ENCODE data around the gene FZD10. TPM values are rescaled to one million over a fixed set of nuclear protein-coding genes. Genes with fewer than 3 reads are reported as not detected.

Gene FZD10
- polyA plus RNA-seq, 3 donors = not detected

GRCh38 chr12:130139567-130140421, 22.5 kb upstream of the FZD10 start:
- Histone ChIP-seq H3K9ac (ENCODE audit: insufficient read depth, low read length, poor library complexity, severe bottlenecking) (no peak overlapping the region), H2AFZ (ENCODE audit: insufficient read depth, low read depth, low read length, poor library complexity, severe bottlenecking) (no peak overlapping the region), H3K79me2 (ENCODE audit: insufficient read depth, low read length) (no peaks in the 10 kb centered on the region), H3K27ac (ENCODE audit: low read depth in 1 of 2, low read length in 2 of 2) (no peak overlapping the region), H3K4me1 (ENCODE audit: control insufficient read depth in 1 of 2, insufficient read depth in 2 of 2, low read length in 2 of 2) (no peaks in the 10 kb centered on the region), H3K27me3 (ENCODE audit: control insufficient read depth in 2 of 2, insufficient read depth in 2 of 2, low read length in 2 of 2) (no peaks in the 10 kb centered on the region), H3K4me2 (replicated peaks; ENCODE audit: extremely low read depth, low read length, poor library complexity, severe bottlenecking) (no peak overlapping the region), H3K4me3 (replicated peaks in 1 of 3; ENCODE audit: low read depth in 2 of 3, low read length in 3 of 3) (no peak overlapping the region), H3K9me3 (replicated peaks in 1 of 2; ENCODE audit: control insufficient read depth in 1 of 2, insufficient read depth in 1 of 2, low read length in 2 of 2) (no peaks in the 10 kb centered on the region), H3K36me3 (replicated peaks in 1 of 2; ENCODE audit: control insufficient read depth in 1 of 2, insufficient read depth in 2 of 2, low read length in 2 of 2) (no peaks in the 10 kb centered on the region), H4K20me1 (ENCODE audit: insufficient read depth, low read length) (no peaks in the 10 kb centered on the region)
- Mint-ChIP-seq H3K36me3 (no peaks in the 10 kb centered on the region), H3K4me3 (no peak overlapping the region), H3K9me3 (peaks cover 0 to 7% (median 2%) of the 10 kb centered on the region in 7 donors), H3K27ac (no peak overlapping the region), H3K4me1 (no peaks in the 10 kb centered on the region), H3K27me3 (ENCODE audit: low read depth in 3 of 3) (peaks cover 5 to 7% (median 6%) of the 10 kb centered on the region in 3 donors)
- TF ChIP-seq CTCF (IDR thresholded peaks at IDR 0.05) = no peak
- WGBS (ENCODE audit: insufficient coverage) = 71% methylated on average over 16 of the region's 25 CpGs
- intact Hi-C loops (cut with micrococcal nuclease) = no loop called here
- no peak for DNase-seq

GRCh38 chr12:130141105-130141504, 21.2 kb upstream of the FZD10 start:
- Mint-ChIP-seq H3K4me3 (no peak overlapping the region), H3K27ac (no peak overlapping the region), H3K4me1 (no peaks in the 10 kb centered on the region), H3K36me3 (no peaks in the 10 kb centered on the region), H3K9me3 (peaks cover 0 to 2% (median 0%) of the 10 kb centered on the region in 7 donors), H3K27me3 (ENCODE audit: low read depth in 3 of 3) (peaks cover 6 to 12% (median 6%) of the 10 kb centered on the region in 3 donors)
- WGBS (ENCODE audit: insufficient coverage) = 80% methylated on average over 4 of the region's 11 CpGs
- no peaks in the 10 kb centered on the region for H3K79me2 ChIP-seq (ENCODE audit: insufficient read depth, low read length)
- DNase-seq = no peak
- no peak overlapping the region for H2AFZ ChIP-seq (ENCODE audit: insufficient read depth, low read depth, low read length, poor library complexity, severe bottlenecking)
- no peak for TF ChIP-seq CTCF (IDR thresholded peaks at IDR 0.05)
- H3K27ac ChIP-seq (ENCODE audit: low read depth in 1 of 2, low read length in 2 of 2) = no peak overlapping the region
- no peaks in the 10 kb centered on the region for H3K27me3 ChIP-seq (ENCODE audit: control insufficient read depth in 2 of 2, insufficient read depth in 2 of 2, low read length in 2 of 2)
- no peaks in the 10 kb centered on the region for H3K9me3 ChIP-seq (replicated peaks in 1 of 2; ENCODE audit: control insufficient read depth in 1 of 2, insufficient read depth in 1 of 2, low read length in 2 of 2)
- intact Hi-C loops (cut with micrococcal nuclease) = no loop called here
- H3K4me1 ChIP-seq (ENCODE audit: control insufficient read depth in 1 of 2, insufficient read depth in 2 of 2, low read length in 2 of 2) = no peaks in the 10 kb centered on the region
- no peak overlapping the region for H3K9ac ChIP-seq (ENCODE audit: insufficient read depth, low read length, poor library complexity, severe bottlenecking)
- no peaks in the 10 kb centered on the region for H3K36me3 ChIP-seq (replicated peaks in 1 of 2; ENCODE audit: control insufficient read depth in 1 of 2, insufficient read depth in 2 of 2, low read length in 2 of 2)
- H3K4me3 ChIP-seq (replicated peaks in 1 of 3; ENCODE audit: low read depth in 2 of 3, low read length in 3 of 3) = no peak overlapping the region
- H3K4me2 ChIP-seq (replicated peaks; ENCODE audit: extremely low read depth, low read length, poor library complexity, severe bottlenecking) = no peak overlapping the region
- no peaks in the 10 kb centered on the region for H4K20me1 ChIP-seq (ENCODE audit: insufficient read depth, low read length)
